A549 treated with RU486 at 1 μM for 4 hours (cell line): Measurements from ENCODE around the gene CLPX. TPM values are rescaled to one million over a fixed set of nuclear protein-coding genes. Genes with fewer than 3 reads are reported as not detected.

Experiments used
- total RNA-seq: library from RNA; stranded (reverse); fragments of 200-300 nt; extraction: Qiagen RNA extraction; gene quantifications from 5 replicates; pipeline ENCODE4 v1.2.3, GENCODE V29; 2022; ENCODE audit warnings: low read depth

The CLPX gene
- total RNA-seq, result 41.1 to 61.7 TPM (median 52.7 TPM) in 5 replicates

DNA sequence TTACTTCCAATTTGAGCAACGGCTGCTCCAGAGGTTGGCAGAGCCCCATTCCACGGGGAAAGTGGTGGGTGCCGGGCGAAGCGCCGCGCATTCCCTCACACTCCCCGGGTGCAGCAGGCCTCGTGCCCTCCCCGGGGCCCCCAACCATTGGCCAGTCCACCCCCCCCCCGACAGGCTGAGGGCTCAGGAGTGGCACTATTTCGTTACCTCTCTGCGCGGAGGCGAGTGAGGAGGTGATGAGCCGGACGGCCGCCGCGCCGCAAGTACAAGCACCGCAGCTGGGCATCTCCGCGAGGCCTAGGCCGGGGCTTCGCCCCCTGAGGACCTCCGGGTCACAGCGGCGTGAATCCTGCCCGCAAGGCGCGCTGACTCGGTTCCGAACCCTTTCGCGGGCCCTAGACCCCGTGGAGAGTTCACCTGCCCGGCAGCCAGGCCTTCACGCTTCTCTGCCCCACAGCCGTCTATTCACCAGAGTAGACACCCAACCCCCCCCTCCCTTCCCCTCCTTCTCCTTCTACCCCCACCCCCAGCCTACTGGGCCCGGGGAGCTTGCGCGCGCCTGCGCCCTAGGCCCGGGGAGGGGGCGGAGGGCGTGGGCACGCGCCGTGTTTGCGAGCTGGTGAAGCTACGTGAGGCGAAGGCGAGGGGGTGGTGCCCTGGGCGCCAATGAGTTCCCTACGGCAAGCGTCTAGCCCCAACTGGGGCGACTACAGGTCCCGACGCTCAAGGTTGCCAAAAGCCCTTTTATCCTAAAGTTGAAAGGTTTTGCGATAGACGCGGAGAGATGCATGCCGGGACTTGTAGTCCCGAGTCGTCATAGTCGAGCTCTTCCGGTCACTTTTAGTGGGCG, at the start of gene CLPX:
CLPX (minus strand) TSS at position 475 of the 850 bp plus-strand sequence; CDS start at position 286, 189 bp downstream.

DNA sequence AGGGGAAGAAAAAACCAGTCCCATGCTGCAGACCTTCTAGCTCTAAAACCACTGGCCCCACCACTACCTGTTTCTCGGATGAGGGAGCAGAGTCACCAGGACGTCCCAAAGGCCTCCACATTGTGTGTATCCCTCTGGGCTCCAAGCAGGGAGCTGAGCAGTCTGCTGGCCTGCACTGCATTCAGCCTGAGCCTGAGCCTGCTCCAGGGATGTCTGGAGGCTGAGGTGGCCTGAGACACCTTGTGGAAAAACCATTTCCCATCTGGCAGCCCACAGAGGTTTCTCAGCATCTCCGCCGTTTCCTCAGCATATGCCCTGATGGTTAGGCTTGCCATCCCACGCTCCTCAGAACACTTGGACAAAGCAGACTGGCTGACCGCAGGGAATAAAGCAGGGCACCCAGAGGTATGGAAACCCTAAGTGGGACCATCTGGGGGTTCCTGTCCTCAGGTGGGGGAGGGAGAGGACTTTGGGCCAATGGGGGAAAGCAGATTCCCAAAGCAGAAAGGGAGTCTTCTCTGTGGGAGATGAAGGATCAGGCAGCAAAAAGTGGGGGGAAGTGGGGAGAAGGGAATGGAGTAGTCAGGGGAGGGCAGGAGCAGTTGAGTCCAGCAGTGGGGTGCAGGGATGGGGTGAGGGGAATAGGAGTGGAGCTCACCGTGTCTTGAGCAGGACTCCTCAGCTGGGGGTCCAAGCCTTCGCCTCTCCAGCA, 25.8 kb upstream of the CLPX start, which contains the start of gene CILP:
CILP (minus strand) TSS at position 704 of the 712 bp plus-strand sequence. CDS start 1,718 bp downstream, outside the sequence.

DNA sequence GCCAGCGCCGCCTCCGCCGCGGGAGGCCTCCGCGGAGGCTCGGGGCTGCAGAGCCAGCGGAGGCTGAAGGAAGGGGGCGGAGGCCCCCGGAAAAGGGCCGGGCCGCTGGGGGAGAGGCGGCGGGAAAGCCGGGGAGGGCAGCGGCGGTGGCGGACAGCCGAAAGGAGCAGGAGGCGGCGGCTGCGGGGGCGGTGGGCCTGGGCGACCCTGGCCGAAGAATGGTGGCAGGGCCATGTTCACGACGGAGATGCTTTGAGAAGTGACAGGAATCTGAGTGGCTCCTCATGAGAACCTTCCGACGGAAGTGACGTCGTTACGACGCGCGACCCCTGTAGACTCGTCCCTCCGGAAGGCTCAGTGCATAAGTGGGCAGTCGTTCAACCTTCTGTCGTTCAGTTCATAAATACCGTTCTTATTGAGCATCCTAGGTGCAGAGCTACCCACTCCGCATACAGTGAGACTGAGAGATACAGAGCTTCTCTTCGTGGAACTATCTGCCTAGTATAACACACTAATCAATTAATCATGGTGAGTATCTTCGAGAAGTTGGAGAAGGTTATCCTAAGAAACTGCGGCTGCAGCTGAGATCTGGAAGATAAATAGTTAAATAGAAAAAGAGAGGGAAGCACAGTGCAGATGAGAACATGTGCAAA, 51.5 kb downstream of the CLPX start, which contains the start of gene PDCD7:
PDCD7 (minus strand) TSS at position 261 of the 653 bp plus-strand sequence; CDS start at position 234, 27 bp downstream.

DNA sequence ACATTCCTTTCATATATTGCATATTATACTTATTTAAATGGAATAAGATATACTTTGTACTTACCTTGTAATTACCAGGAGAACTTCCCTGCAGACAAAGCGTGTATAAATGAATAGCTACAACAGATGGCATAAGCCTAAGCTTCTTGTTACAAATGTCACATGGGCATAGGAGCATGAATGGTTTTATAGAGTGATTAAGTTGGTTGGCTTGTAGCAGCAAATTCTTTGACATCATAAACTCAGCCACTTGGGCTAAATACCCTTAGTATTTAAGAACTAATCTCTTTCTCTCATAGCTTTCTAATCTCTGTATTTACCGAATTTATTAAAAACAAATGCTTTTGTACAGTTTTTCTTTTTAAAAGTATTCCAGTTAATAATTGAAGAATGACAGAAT, 70.1 kb downstream of the CLPX start, which contains the start of gene UBAP1L:
UBAP1L (minus strand) TSS at position 115 of the 400 bp plus-strand sequence. CDS start 8,985 bp downstream, outside the sequence.

Other genes starting within 250 kb of the CLPX start
- 104 to 135 TPM (median 127 TPM) in 5 replicates for gene SPG21, start 195.4 kb downstream of the CLPX start, total RNA-seq
- 24.1 to 33.3 TPM (median 27.4 TPM) in 5 replicates for gene MTFMT, start 155.7 kb downstream of the CLPX start, total RNA-seq
- 12.4 to 18.4 TPM (median 14.3 TPM) in 5 replicates for gene SLC51B, start 140.0 kb downstream of the CLPX start, total RNA-seq
- 0.09 to 0.15 TPM (median 0.12 TPM) in 5 replicates for gene RASL12, start 117.4 kb downstream of the CLPX start, total RNA-seq
- not detected in 5 replicates for gene KBTBD13, start 108.6 kb downstream of the CLPX start, total RNA-seq
- 0.48 to 1.3 TPM (median 0.99 TPM) in 5 replicates for gene UBAP1L, start 70.1 kb downstream of the CLPX start, total RNA-seq
- 21.6 to 31.2 TPM (median 30.0 TPM) in 5 replicates for gene PDCD7, start 51.5 kb downstream of the CLPX start, total RNA-seq
- 0.04 to 0.09 TPM (median 0.05 TPM) in 5 replicates for gene CILP, start 26.1 kb upstream of the CLPX start, total RNA-seq
- gene PARP16, start 101.5 kb upstream of the CLPX start, total RNA-seq, result 9.1 to 11.1 TPM (median 9.9 TPM) in 5 replicates
- gene RNU5A-1, start 110.7 kb upstream of the CLPX start, total RNA-seq, result not detected in 5 replicates
- not detected in 5 replicates for gene RNU5B-1, start 119.3 kb upstream of the CLPX start, total RNA-seq
- 0.10 to 0.20 TPM (median 0.14 TPM) in 5 replicates for gene IGDCC3, start 192.7 kb upstream of the CLPX start, total RNA-seq
- 1.8 to 2.8 TPM (median 2.4 TPM) in 5 replicates for gene IGDCC4, start 237.6 kb upstream of the CLPX start, total RNA-seq